HepG2 (cell line): ENCODE measurements around the gene SLC9A8. TPM values are rescaled to one million over a fixed set of nuclear protein-coding genes. Genes with fewer than 3 reads are reported as not detected.
A peak's percentile ranks its signal among the peaks of the same experiment; 100 is the strongest.

Source experiments
- CCAR2 ChIP-seq: fragments of 200-400 bp; formaldehyde crosslinking; optimal IDR thresholded peaks from 2 replicates; pipeline ENCODE3; 2018; ENCODE audit warnings: low read depth, mild to moderate bottlenecking, low read length, moderate library complexity
- EED ChIP-seq: sonication (generic); formaldehyde crosslinking; IDR thresholded peaks from 2 replicates; pipeline ENCODE4 v1.5.0; 2020; ENCODE audit warnings: mild to moderate bottlenecking, missing genetic modification reagents
- ELF4 ChIP-seq: sonication (generic); formaldehyde crosslinking; IDR thresholded peaks from 2 replicates; pipeline ENCODE4 v1.5.0; 2020; ENCODE audit warnings: missing genetic modification reagents, mild to moderate bottlenecking, moderate library complexity, borderline replicate concordance
- FOXA1 ChIP-seq, 2 experiments: fragments of 450-650 bp in 1 of 2; sonication (generic) in 1 of 2; formaldehyde crosslinking in 1 of 2; IDR thresholded peaks; 2 replicates each; pipeline versions ENCODE4 v1.4.0 to v1.6.1; 2016 to 2020; ENCODE audit warnings: missing genetic modification reagents in 1 of 2
- GATAD1 ChIP-seq: IDR thresholded peaks from 2 replicates; pipeline ENCODE4 v1.6.1; 2016; ENCODE audit warnings: missing genetic modification reagents, missing compliant biosample characterization
- GLI4 ChIP-seq: sonication (generic); formaldehyde crosslinking; IDR thresholded peaks from 2 replicates; pipeline ENCODE4 v1.5.1; 2020; ENCODE audit warnings: missing genetic modification reagents, mild to moderate bottlenecking, moderate library complexity, borderline replicate concordance
- HES4 ChIP-seq: sonication (generic); formaldehyde crosslinking; IDR thresholded peaks from 2 replicates; pipeline ENCODE4 v1.9.0; 2021; ENCODE audit warnings: mild to moderate bottlenecking, missing genetic modification reagents, borderline replicate concordance
- ISL2 ChIP-seq: sonication (generic); formaldehyde crosslinking; IDR thresholded peaks from 2 replicates; pipeline ENCODE4 v1.5.0; 2020; ENCODE audit warnings: missing genetic modification reagents
- MBNL3 ChIP-seq: fragments of 250-450 bp; sonication (Bioruptor Pico); conservative IDR thresholded peaks from 2 replicates; pipeline ENCODE4 v1.8.0; 2022; ENCODE audit warnings: mild to moderate bottlenecking, inconsistent platforms
- MED8 ChIP-seq: sonication (generic); formaldehyde crosslinking; IDR thresholded peaks from 2 replicates; pipeline ENCODE4 v1.8.1; 2023; ENCODE audit warnings: mild to moderate bottlenecking, missing genetic modification reagents; ENCODE audit not compliant: insufficient replicate concordance
- MYNN ChIP-seq: sonication (generic); formaldehyde crosslinking; IDR thresholded peaks from 2 replicates; pipeline ENCODE4 v1.4.0; 2020; ENCODE audit warnings: mild to moderate bottlenecking, low read depth, missing genetic modification reagents
- NONO ChIP-seq, 2 experiments: fragments of 450-650 bp in 1 of 2; sonication (generic) in 1 of 2; formaldehyde crosslinking in 1 of 2; IDR thresholded peaks in 1 of 2; conservative IDR thresholded peaks in 1 of 2; 2 replicates each; pipeline versions ENCODE4 v1.6.1 to v1.8.0; 2017 to 2022; ENCODE audit warnings: mild to moderate bottlenecking in 1 of 2, missing genetic modification reagents in 1 of 2, moderate library complexity in 1 of 2
- RCOR2 ChIP-seq: IDR thresholded peaks from 2 replicates; pipeline ENCODE4 v1.6.1; 2016; ENCODE audit warnings: missing biosample characterization, missing genetic modification reagents
- RFX3 ChIP-seq: IDR thresholded peaks from 2 replicates; pipeline ENCODE4 v1.6.1; 2016; ENCODE audit warnings: missing biosample characterization, missing genetic modification reagents
- XRCC5 ChIP-seq: fragments of 200-400 bp; formaldehyde crosslinking; optimal IDR thresholded peaks from 2 replicates; pipeline ENCODE3; 2017; ENCODE audit warnings: mild to moderate bottlenecking, low read length
- ZNF251 ChIP-seq: sonication (generic); formaldehyde crosslinking; IDR thresholded peaks from 2 replicates; pipeline ENCODE4 v1.9.0; 2021; ENCODE audit warnings: mild to moderate bottlenecking, missing genetic modification reagents
- ZNF282 ChIP-seq: fragments of 450-650 bp; IDR thresholded peaks from 2 replicates; pipeline ENCODE4 v1.6.1; 2018; ENCODE audit not compliant: partially characterized antibody
- ZNF329 ChIP-seq: sonication (generic); formaldehyde crosslinking; IDR thresholded peaks from 2 replicates; pipeline ENCODE4 v1.9.0; 2021; ENCODE audit warnings: low read depth, mild to moderate bottlenecking, missing genetic modification reagents
- ZNF446 ChIP-seq: sonication (generic); formaldehyde crosslinking; IDR thresholded peaks from 2 replicates; pipeline ENCODE4 v1.5.0; 2020; ENCODE audit warnings: mild to moderate bottlenecking, missing genetic modification reagents
- ZNF546 ChIP-seq: sonication (generic); formaldehyde crosslinking; conservative IDR thresholded peaks from 2 replicates; pipeline ENCODE4 v1.8.1; 2023; ENCODE audit warnings: mild to moderate bottlenecking, missing genetic modification reagents
- ZSCAN21 ChIP-seq: sonication (generic); formaldehyde crosslinking; IDR thresholded peaks from 2 replicates; pipeline ENCODE4 v1.8.0; 2022; ENCODE audit warnings: mild to moderate bottlenecking, missing genetic modification reagents, moderate library complexity, borderline replicate concordance
- ZSCAN25 ChIP-seq: sonication (generic); formaldehyde crosslinking; IDR thresholded peaks from 2 replicates; pipeline ENCODE4 v1.8.0; 2022; ENCODE audit warnings: mild to moderate bottlenecking, missing genetic modification reagents
- ZSCAN31 ChIP-seq: sonication (generic); formaldehyde crosslinking; IDR thresholded peaks from 2 replicates; pipeline ENCODE4 v1.5.0; 2020; ENCODE audit warnings: low read depth, mild to moderate bottlenecking, missing genetic modification reagents
- polyA plus RNA-seq, 8 experiments: library from polyadenylated mRNA; depleted of rRNA in 3 of 8; stranded (reverse) in 7 of 8; unstranded in 1 of 8; fragments of >200 nt; fragmentation: Illumina TruSeq in 4 of 8; extraction: Trizol in 4 of 8; gene quantifications; 2 replicates each; pipeline versions ENCODE4 v1.2.1 to v1.2.3, GENCODE V29; 2011 to 2016; ENCODE audit warnings: low read depth in 4 of 8, missing spikeins in 1 of 8, mixed read lengths in 1 of 8; ENCODE audit not compliant: insufficient read depth in 1 of 8
- total RNA-seq, 5 experiments: library from RNA; depleted of rRNA; stranded (reverse); fragments of >200 nt; fragmentation: Illumina TruSeq; extraction: Trizol; gene quantifications; 2 replicates each; pipeline ENCODE4 v1.2.3, GENCODE V29; 2016; ENCODE audit warnings: low read depth in 1 of 5
- TF ChIP-seq, protein P1 (sequence below), 2 experiments: sonication (generic) in 1 of 2; formaldehyde crosslinking in 1 of 2; IDR thresholded peaks; 2 replicates each; pipeline versions ENCODE4 v1.5.1 to v1.6.1; 2011 to 2020; ENCODE audit warnings: borderline replicate concordance in 1 of 2, low read depth in 1 of 2, low read length in 1 of 2, mild to moderate bottlenecking in 1 of 2, missing genetic modification reagents in 1 of 2, moderate library complexity in 1 of 2
- TF ChIP-seq, protein P2 (sequence below): sonication (generic); formaldehyde crosslinking; IDR thresholded peaks from 2 replicates; pipeline ENCODE4 v1.9.0; 2021; ENCODE audit warnings: missing genetic modification reagents, mild to moderate bottlenecking, borderline replicate concordance
- TF ChIP-seq, protein P3 (sequence below): sonication (generic); formaldehyde crosslinking; IDR thresholded peaks from 2 replicates; pipeline ENCODE4 v1.4.0; 2020; ENCODE audit warnings: missing genetic modification reagents, borderline replicate concordance

Gene SLC9A8
- total and polyA plus RNA-seq, 2 of the 13 experiments (the other 11 are each of a cell fraction or from before 2014, with no cell fraction given): 4.1 to 7.4 TPM

DNA sequence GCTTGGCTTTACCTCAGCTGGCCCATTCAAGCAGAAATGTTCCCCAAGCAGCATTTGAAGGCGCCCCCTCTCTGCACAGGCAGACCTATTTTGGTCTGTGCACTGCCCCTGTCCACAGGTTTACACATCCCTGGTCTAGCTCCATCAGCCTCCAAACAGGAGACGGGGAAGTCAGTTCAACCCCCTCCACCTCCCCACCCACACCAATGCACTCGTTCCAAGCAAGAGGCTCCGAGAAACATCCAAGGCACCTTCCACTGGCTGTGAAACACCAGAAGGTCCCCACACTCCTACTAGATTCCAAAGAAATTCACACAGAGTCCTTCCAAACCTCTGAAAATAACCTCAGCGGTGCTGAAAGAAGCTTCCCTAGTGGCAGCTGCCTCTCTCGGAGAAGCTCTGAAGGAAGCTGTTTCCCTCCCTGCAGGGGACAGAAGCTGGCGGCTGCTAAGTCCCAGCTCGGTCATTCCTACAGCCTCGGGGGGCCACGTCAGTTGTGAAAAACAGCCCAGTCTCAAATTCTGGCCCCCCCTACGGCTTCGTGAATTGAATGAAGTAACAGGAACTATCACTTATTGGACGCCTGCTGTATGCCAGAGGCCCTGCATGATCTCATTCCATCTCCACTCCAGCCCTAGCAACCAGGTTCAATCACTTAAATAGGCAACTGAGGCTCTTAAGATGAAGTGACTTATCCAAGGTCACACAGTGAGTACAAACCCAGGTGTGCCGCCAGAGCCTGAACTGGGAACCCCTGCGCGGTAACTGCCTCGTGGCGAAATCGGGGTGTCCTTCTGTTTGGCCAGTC is 101.9 kb downstream of the SLC9A8 start (continued):
- TF ChIP-seq, protein P1, sequence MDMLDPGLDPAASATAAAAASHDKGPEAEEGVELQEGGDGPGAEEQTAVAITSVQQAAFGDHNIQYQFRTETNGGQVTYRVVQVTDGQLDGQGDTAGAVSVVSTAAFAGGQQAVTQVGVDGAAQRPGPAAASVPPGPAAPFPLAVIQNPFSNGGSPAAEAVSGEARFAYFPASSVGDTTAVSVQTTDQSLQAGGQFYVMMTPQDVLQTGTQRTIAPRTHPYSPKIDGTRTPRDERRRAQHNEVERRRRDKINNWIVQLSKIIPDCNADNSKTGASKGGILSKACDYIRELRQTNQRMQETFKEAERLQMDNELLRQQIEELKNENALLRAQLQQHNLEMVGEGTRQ (IDR thresholded peaks at IDR 0.05; ENCODE audit: low read depth, low read length): no peak
- TF ChIP-seq, protein P1 (CRISPR knock-in tag; IDR thresholded peaks at IDR 0.05; ENCODE audit: borderline replicate concordance): no peak
- TF ChIP-seq ISL2 (CRISPR knock-in tag) (no peak), ZNF446 (CRISPR knock-in tag) (no peak), CCAR2 (no peak), RCOR2 (CRISPR knock-in tag) (no peak), XRCC5 (peak; percentile 31), ZSCAN21 (CRISPR knock-in tag) (no peak), ZNF282 (no peak), ZNF329 (no peak), MYNN (0 out of 2 replicates have a peak, but pooled peaks have one; percentile 28), HES4 (no peak), ZNF251 (CRISPR knock-in tag) (peak; percentile 55; the same call in 1 of the 2 replicates), NONO (IDR thresholded peaks at IDR 0.05) (no peak), NONO (CRISPR knock-in tag; conservative IDR thresholded peaks at IDR 0.05) (no peak), GLI4 (CRISPR knock-in tag) (no peak), EED (peak; percentile 15; the same call in 1 of the 2 replicates), ZSCAN25 (CRISPR knock-in tag) (no peak), ELF4 (CRISPR knock-in tag) (no peak), ZNF546 (CRISPR knock-in tag) (no peak), MED8 (CRISPR knock-in tag) (no peak), RFX3 (CRISPR knock-in tag) (no peak), GATAD1 (peak; percentile 31; the same call in 1 of the 2 replicates), ZSCAN31 (CRISPR knock-in tag) (no peak), MBNL3 (no peak), FOXA1 (IDR thresholded peaks at IDR 0.05) (no peak), FOXA1 (CRISPR knock-in tag; IDR thresholded peaks at IDR 0.05) (no peak)
- TF ChIP-seq, protein P2, sequence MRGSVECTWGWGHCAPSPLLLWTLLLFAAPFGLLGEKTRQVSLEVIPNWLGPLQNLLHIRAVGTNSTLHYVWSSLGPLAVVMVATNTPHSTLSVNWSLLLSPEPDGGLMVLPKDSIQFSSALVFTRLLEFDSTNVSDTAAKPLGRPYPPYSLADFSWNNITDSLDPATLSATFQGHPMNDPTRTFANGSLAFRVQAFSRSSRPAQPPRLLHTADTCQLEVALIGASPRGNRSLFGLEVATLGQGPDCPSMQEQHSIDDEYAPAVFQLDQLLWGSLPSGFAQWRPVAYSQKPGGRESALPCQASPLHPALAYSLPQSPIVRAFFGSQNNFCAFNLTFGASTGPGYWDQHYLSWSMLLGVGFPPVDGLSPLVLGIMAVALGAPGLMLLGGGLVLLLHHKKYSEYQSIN (CRISPR knock-in tag): no peak
- TF ChIP-seq, protein P3, sequence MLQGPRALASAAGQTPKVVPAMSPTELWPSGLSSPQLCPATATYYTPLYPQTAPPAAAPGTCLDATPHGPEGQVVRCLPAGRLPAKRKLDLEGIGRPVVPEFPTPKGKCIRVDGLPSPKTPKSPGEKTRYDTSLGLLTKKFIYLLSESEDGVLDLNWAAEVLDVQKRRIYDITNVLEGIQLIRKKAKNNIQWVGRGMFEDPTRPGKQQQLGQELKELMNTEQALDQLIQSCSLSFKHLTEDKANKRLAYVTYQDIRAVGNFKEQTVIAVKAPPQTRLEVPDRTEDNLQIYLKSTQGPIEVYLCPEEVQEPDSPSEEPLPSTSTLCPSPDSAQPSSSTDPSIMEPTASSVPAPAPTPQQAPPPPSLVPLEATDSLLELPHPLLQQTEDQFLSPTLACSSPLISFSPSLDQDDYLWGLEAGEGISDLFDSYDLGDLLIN (CRISPR knock-in tag): no peak
